ENCODE measurements around the gene CMTR1.

Gene CMTR1

DNA sequence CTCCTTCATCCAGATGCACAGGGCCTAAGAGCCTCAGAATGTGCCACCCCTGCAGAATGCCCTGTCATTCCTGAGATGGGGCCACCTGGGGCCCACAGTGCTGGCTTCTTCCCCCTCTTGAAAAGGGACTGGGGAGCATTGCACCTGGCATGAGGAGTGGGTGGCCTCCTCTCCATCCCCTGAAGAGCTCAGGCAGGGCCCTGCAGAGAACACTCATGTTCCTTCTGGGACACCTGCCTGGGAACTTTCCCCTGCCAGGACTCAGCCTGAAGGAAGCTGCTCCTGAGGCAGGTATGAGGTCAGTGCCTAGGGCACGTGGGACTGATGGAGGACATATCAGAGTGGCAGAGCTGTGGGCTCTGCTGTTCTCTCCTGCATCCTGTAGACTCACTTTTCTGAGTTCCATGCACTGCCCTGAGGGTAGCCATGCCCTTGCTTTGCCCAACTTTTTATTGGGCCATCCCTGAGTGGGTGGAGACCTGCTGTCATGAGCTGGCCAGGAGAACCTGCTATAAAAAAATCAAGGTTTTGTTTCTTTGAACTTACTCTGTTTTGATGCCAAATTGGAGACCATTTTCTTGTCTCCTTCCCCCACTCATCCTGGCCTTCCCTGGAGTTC, 47.2 kb downstream of the CMTR1 start:
- DNase-seq = no peak

DNA sequence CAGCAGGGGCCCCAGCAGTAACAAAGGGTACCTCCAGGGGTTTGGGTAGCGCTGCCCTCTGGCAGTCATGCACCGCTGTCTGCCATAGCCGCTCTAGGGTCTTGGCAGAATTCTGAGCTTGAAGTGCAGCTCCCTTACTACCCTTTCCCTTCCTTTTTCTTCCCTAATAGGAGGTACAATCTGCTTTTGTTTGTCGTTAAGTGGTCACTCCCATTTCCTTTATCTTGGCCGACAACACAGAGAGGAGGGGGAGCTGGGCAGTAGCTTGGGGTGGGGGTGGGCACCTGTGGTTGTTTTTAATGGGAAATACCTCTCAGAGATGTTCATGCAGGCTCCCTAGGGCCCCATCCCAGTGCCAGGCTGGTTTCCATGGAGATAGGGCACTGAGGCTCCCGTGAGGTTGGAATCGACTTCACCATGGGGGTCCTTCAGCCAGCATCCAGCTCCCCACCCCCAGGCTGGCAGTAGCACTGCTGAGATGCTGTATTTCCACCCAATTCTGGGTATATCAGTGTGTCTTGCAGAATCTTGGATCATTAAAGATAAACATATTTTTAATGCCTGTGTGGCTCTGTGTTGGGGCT, 48.0 kb downstream of the CMTR1 start:
- DNase-seq = peak; percentile 83

DNA sequence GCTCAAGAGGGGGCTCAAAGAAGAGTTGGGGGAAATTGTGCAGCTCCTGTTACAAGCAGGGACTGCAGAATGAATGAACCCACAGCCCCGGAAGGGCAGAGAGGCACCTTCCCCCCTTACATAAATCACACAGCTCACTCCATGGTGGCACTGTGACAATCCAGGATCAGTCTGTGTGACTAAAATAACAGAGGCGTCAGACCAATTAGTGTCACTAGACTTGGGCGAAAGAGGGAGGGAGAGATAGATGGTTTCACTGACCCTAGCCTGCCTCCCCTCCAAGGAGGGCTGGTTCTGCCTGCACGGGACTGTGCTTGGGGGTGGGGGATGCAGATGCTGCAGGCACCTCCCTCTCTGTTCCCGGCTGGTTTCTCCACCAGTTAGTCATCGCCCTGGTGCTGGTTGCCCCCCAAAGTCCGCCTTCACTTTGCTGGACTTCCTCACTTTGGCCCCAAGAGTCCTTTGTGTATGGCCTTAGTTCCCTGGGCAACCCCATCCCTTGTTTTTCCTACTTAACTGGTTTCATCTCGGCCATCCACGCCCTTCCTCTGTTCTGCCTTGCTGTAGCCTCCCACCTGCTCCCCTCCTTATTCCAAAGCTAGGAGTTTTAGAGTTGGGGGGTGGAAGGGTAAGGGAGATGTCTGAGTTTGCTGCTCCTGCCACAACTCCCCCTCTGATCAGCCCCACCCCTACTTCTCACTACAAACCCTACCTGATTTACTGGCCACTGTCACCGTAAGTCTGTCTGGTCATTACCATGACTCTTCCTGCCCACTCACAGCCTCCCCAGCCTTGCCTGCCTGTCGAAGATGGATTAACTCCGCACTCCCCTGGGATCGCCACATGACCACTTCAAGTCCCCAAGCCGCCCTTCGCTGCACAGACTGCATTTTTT, 48.9 kb downstream of the CMTR1 start:
- peak; percentile 80 for DNase-seq

DNA sequence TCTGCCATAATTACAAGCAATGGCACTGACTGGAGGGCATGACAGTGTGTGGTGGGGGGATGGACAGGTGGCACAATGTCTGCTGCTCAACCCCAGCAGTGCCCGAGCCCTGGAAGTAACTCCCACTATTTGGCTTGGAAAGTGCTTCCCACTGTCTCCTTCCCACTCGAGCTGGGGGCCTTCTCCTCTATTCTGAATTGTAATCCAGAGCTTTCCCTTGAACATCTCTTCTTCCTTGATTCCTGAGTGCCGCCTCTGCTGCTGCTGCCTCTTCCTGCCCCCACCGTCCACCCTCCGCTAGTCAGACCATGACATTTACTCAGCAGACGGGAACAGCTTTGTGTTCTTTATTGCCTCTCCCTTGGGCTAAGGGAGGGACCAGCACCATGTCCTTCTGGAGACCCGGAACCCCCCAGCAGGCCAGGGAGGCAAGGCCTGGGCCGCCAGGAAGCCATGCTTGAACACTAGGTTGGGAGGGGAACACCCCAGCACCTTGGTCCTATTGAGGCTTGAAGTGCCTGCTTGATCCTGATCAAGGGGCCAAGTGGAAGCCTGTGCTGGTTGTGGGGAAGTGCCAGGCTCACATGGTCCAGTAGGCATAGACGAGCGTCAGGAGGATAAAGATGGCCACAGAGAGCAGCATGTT, 49.7 kb downstream of the CMTR1 start:
- DNase-seq = peak; percentile 66

DNA sequence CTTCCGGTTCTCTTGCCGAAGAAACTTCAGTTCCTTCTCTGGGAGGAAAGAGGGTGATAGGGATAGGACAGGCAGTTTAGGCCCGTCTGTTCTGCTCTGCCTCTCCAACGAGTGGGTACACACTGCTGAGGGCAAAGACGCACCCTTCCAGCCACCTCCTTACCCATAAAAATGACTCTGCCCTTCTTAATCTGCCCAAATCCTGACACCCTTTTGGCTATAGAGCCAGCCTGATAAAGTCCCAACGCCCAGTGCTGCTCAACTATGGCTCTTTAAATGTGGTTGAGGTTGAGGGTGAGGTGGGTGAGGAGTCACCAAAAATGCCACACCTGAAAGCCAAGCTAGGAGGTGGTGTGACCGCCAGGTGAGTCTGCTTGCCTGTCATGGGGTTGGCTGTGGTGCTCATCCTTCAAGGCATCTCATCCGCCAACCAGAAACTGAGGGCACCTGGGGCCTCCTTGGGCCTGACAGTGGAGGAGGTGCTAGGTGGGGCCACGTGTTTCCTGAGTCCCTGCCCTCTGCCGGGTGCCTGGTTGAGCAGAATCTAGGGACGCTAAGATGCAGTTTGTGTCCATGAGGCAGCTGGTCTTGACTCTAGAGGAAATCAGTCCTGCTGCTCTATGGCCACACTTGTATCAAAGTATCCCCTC, 50.4 kb downstream of the CMTR1 start:
- DNase-seq = no peak

DNA sequence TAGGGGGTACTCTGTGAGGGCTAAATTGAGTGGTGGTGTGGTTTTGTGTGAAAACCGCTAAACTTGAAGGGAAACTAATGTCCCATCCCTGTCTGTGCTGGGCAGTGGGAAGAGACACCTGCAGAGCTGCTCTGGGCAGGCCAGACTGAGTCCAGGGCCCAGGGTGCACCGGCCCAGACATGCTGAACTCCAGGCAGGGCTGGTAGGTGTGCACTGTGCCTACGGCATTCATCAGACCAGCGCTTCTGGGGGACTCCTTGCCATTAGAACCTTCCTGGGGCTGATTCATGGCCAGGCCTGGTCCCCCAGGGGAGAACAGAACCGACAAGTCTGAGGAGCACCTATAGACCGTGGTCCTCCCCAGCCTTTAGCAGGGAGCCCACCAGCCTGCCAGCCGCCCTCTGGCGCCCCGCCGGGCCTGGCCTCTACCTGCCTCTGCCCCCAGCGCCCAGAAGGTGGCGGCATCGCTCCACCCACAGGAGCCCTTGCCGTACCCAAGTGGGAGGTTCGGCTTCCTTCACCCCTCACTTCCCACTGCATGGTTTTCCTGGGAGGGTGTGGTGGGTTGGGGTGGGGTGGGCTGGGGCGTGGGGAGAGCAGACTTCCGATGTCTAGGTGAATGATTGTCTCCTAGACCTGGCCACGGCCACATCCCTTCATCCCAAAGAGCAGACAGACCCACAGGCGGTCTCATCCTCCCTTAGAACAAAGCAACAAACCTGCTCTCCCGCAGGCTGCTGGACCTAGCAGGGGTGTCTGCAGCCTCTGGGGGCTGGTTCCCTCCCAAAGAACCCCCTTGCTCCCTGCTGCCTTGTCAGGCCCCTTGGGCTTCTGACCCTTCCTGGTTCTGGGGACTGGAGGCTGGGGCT, 51.1 kb downstream of the CMTR1 start:
- peak; percentile 79 for DNase-seq

DNA sequence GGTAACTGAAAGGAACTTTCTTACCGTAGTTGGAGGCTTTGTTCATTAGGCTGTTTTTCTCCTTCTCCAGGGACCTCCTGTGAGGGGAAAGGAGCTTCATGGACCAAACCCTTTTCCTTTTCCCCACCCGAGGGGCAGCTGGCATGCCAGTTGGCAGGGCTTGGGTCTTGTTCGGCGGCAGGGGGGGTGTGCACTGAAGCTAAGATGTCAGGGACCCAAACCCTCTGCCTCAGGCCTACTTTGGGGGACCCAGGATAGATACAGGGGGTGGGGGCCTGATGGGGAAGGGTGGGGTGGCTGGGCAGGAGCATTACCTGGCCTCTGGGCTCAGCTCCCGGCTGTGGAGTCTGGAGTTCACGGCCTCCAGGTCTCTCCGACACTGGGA, 51.8 kb downstream of the CMTR1 start:
- no peak for DNase-seq

DNA sequence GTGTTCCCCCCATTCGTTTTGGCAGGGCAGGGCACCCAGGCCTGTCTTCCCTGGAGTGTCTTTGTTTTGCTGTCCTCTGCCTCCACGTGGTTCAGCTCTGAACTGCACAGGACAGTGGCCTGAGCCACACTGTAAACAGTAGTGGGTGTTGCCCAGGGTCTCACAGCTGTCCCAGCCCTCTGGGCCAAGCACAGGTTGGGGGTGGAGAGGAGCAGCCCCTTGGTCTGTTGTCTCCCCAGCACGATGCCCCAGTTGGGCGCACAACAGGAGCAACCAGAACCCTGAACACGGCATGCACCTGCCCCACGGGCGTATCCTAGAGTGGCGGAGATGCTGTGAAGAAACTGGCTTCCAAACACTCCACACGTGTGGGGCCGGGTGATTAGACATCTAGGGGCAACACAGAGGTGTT, 52.3 kb downstream of the CMTR1 start:
- DNase-seq = peak; percentile 62

DNA sequence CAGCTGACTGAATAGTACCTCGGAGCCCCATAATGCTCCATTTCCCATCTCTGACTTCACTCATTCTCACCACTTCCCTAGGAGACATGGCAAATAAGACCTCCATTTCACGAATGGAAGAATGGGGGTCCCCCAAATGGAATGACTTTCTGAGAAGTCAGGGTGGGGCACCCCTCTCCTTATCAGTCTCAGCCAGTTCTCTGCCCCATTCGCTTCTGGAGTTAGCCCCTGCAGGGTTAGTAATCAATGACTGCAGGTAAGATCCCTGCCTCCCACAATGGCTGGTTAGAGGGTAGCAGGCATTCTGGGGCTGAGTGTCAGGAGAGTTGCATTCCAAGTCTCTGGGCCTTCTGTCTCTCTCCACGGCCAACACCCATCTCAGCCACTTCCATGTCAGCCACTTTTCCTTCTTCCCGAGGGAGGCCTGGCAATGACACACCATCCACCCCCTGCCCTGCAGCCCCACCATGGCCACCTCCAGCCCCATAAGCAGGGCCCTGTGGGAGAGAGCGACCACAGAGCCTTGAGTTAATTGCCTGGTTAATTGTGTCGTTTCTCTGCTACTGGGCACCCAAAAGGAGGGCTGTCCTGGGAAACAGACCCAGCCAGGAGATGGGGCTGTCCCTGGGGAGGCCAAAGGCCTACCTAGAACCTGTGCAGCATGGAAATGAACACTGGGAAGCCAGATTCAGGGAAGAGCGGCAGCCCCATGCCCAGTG, 53.3 kb downstream of the CMTR1 start:
- no peak for DNase-seq

DNA sequence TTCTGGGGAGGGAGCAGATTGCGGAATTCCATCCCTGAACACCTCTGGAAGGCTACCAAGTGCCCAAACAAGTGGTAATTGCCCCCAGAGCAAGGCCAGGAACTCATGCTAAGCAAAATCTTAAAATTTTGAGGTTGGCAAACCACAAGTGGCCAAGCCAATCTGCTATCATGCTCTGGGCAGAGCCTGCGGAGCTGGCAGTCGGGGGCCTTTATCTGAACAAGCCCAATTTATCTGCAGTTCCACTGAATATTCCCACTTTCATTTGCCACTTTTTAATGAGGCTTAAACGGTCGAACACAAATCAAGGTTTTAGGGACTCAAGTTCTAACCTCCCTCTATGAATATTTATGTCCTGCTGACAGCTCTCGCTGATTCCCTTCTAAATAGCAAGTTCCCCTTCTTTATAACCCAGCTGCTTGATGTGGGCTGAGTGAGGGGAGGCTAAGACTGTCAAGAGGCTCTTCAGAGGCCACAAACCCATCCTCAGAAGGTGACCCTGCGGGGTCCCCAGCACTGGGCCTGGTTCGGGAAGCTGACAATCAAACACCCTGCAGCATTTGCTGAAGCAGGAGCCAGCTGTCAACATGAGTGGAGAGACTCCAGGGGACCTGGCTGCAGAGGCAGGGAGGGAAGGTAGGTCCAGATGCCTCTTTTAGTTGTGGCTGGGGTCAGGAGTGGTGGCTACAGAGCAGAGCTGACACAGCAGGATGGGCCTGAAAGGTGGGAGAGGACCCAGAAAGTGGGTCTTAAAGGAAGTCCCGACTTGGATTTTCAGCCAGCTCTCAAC, 54.8 kb downstream of the CMTR1 start:
- peak; percentile 40 for DNase-seq

DNA sequence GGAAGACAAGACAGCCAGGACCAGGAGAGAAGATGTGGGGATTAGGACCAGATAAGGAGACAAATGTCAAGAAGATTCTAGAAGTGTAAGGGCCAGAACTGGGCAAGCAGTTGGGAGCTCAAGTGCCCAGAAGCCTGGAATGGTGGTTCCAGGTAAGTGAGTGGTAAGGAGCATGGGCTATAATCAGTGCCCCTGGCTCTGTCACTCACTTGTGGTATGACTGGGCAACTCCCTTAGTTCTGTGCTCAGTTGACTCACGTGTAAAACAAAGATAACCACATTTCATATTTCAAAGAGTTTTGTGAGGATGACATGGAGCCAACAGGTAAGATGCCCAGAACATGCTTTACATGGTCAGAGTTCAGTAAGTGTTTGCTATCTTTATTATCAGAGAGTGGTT, 55.5 kb downstream of the CMTR1 start:
- no peak for DNase-seq

DNA sequence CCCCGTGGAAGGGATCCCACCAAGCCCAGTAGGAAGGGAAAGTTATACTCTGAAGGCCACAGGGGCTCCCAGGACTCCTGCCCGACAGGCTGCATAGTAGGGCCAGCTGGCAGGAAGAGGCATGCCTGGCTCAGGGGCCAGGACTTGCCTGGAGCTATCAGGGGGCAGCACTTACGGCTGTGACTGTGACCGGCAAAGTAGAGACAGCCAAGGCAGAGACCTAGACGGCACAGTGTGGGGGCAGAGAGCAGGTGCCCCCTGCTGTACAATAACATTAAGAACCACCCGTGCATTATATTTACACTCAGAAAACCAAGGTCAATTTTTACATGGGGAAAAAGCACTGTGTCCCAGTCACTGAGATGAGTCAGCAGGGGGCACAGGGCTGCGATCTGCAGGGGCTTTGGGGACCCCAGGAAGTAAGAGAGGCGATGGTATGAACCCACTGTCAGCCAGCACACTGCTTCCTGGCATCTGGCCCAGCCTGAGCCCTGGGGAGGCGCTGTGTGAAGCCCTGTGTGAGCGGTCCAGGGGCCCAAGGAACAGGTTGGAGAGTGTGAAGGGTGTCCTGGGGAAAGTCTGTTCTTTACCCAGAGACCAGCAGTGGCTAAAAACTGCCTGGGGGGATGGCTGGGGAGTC, 56.8 kb downstream of the CMTR1 start:
- peak; percentile 86 for DNase-seq

DNA sequence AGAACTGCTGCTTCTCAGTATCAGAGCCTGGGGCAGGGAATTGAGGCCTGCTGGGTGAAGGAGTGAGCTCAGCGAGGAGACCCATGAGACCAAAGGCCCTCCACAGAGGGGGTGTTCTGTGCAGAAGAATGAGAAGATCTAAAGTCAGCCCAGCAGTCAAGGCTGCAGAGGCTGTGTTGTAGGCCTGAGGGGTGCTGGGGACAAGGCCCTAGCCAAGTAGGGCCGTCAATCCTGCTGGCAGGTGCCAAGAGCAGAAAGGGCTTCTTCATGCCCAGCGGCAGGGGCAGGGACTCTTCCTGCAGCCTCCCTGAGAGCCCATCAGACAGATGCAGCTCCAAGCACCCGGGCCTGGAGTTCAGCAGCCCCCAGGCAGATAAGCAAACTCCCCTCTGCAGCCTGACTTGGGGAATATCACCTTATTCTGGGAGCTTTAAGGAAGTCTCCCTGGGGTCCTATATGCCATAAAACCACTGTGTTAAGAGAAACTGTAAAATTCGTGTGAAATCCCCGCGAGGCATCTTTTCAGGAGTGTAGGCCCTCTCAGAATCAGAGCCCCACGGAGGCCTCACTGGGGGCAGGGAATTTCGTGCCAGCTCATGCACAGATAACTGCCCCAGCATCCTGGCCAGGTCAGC, 57.6 kb downstream of the CMTR1 start:
- DNase-seq = peak; percentile 65

DNA sequence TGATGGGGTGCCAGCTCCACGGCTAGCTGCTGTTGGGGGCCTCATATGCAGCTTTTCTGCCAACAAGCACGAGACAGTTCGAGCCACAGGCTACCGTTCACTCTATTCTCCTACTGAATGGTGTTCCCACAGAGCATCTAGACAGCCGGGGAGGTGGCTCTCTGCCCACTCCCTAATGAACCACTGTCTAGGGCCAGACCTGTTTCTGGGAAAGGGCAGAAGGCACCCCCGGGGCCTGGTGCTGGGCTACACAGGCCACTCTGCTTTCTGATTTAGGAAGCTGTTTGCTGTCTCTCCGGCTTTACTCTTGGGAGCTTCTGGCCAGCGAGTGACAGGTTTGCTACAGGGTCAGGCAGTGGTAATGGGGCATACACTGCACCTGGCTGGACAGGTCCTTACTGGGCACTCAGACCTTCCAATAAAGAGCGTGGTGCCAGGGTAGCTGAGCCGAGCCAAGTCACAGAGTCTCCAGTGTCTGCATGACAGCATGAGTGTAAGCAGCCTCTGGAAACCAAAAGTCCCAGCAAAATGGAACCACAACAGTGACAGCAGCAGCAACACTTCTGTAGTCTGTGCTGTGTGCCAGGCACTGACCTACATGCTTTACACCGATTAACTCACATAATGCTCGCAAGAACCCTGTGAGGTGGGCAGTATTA, 58.3 kb downstream of the CMTR1 start:
- peak; percentile 83 for DNase-seq

DNA sequence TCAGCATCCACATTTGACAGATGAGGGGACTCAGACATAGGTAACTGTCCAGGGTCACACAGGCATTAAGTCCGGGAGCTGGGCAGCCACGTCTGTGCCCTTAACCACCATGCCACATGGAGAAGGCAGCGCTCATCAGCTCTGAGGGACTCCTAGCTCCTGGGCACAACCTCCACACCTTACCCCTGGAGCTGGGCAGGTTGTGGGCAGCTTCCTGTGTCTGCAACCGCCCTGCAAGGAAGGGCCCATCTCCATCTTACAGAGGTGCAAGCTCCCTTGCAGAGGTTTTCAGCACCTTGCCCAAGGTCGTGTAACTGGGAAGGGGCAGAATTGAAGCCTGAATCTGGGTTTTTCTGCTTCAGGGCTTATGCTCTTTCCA, 58.8 kb downstream of the CMTR1 start:
- peak; percentile 57 for DNase-seq

DNA sequence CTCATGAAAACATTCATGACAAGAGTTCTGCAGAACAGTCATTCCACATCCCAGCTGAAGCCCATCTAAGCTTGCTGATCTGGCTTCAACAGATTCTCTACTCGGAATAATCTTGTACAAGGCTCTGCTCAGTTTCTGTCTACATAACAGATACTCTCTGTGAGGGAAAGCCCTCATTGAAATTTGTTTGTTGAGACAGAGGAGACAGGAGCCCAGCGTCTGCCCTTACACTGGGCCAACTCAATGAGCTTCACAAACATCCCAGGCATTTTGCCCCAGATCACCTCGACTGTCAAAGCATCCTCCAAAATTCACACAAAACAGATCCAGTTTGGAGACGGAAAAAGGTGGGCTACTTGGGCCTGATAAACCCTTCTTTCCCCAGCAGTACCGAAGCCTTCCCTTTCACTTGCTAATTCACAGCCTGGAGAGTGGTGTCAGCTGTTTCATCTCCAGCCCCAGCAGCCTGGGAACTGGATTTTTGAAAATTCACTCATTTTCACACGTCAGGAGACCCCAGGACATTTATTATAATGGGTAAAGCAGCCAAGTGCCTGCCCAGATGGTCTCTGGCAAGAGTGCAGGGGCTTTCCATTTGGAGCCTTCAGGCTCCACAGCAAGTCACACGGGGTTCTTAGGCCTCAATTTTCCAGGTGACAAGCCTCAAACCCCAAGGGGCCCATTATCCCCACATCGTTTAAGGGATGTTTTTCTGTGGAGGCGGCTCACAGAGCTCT, 59.4 kb downstream of the CMTR1 start:
- DNase-seq = peak; percentile 86

DNA sequence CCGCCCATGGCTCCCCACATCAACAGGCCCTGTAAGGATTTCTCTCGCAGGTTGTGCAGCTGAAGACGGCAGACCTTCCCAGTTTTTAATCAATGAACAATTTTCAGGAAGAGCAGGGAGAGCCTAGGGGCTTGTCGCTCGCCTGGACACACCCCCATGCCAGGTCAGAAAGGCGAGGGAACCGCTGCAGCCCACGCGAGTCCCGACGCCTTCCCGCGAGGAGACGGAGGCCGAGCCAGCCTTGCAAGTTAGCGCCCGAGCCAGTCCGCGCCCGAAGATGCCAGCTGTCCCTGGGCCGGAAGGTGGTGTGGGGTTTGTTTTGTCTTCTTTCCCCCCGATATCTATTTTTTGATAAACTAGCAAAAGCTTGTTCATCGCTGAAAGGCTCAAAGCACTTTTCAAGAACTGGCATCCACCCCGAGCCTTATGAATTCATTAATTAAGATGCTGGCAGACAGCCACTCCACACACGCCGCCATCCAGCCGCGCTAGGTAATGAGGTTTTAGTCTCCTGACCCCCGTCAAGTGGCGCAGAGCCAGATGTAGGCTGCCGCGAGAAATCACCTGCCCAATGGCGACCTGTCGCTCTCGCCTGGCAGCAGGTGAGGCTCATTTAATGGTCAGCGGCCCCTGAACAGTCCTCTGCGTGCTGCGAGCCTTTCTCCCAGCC, 60.1 kb downstream of the CMTR1 start:
- peak; percentile 98 for DNase-seq

DNA sequence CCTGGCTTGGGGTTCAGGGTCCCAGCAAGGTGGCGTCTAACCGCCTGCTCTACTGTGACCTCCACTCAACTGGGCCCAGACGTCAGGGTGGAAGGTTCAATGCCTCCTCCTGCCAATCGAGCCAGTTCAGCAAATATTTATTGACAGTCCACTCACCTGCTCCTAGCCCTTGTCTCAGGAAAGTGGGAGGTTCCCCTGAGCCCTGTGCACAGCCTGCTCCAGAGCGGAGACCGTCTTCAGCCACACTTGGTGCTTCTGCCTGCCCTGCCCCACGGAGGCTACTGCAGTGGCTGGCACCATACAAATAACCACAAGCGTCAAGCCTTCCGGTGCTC, 60.6 kb downstream of the CMTR1 start:
- peak; percentile 92 for DNase-seq

Measured in NCI-H69 (cell line).